ENCODE measurements around the gene RICTOR. TPM values are rescaled to one million over a fixed set of nuclear protein-coding genes. Genes with fewer than 3 reads are reported as not detected.
A peak's percentile ranks its signal among the peaks of the same experiment; 100 is the strongest.

RICTOR gene
- total RNA-seq, 1 experiment from 2014 or later = 11.2 TPM

DNA sequence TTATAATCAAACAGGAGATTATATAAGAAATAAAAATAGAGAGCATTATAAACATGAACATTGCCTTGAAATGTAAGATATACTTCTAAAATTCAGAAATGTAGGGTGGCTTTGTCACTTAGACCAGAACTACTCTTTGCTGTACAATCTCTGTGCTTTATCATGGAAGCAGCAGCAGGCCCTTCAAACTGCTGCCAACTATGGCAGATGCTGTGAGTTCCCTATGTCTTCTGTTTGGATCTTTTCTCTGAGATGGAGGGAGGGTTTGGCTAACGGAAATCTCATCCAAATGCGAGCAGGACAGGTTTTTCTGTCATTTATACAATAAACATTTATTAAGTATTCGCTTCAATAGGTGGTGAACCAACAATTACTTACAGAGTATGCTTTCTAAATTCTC is 34.8 kb upstream of the RICTOR start:
- Histone ChIP-seq H3K27me3 (ENCODE audit: control insufficient read depth, insufficient read depth, low read length) (no peaks in the 10 kb centered on the region), H3K4me3 (ENCODE audit: insufficient read depth, low read depth, low read length) (no peak overlapping the region), H3K36me3 (replicated peaks; ENCODE audit: control insufficient read depth, insufficient read depth, low read length) (no peaks in the 10 kb centered on the region; the same call in 1 of the 2 replicates)
- no peak for DNase-seq

DNA sequence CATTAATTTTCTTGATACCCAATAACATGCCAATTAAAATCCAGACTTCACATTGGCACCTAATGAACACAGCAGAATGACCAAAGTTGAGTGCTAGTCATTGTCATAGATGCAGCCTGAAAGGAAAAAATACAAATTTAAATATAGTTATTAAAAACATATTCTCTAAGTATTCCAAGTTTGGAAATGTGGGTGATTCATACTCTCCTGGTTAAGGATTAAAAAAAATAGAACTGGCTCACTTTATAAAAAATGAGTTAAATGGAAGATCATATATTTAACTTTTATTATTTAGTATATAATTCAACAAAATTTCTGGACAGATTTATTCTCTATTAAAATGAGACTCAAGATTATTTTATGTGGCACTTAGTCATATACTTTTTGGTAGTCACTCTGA is 33.2 kb upstream of the RICTOR start:
- Histone ChIP-seq H3K4me3 (ENCODE audit: insufficient read depth, low read depth, low read length) (no peak overlapping the region), H3K27me3 (ENCODE audit: control insufficient read depth, insufficient read depth, low read length) (no peaks in the 10 kb centered on the region), H3K36me3 (replicated peaks; ENCODE audit: control insufficient read depth, insufficient read depth, low read length) (no peaks in the 10 kb centered on the region; the same call in 1 of the 2 replicates)
- DNase-seq = no peak

DNA sequence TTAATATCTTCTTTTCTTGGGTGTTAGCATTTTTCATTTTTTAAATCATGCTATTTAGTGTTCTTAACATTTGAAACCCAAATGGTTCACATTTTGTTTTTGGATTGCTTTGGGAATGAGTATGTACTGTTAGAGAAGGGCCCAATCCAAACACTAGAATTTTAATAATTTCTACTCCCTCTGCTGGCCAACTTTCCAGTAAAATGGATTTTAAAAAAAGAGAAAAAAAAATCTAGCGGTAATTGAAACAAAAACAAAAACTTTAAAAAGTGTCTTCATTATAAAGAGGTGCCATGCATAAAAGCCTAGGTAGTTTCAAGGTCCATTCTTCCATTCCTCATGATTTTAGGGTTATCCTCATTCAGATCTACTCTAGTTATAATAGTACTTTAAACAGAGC is 32.1 kb upstream of the RICTOR start:
- H3K4me3 ChIP-seq (ENCODE audit: insufficient read depth, low read depth, low read length) = no peak overlapping the region
- no peaks in the 10 kb centered on the region for H3K27me3 ChIP-seq (ENCODE audit: control insufficient read depth, insufficient read depth, low read length)
- no peak for DNase-seq
- no peaks in the 10 kb centered on the region; the same call in 1 of the 2 replicates for H3K36me3 ChIP-seq (replicated peaks; ENCODE audit: control insufficient read depth, insufficient read depth, low read length)

DNA sequence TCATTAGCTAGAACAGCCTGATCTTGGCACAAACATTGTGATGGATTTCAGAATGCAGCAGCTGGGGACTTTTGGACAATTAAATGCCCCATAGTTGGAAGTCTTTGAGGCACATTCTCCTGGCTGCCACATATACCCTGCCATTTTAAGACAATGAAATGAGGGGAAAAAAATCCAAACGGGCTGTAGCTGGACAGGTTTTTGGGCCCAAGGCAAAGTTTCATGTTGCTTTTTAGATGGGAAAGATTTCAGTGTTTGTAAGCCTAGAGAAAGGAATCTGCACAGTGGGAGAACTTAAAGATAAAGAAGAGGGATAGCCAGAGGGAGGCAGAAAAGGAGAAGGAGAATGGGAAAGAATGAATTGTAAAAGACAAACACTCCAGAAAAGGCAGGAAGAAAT is 30.0 kb upstream of the RICTOR start:
- no peak for DNase-seq
- Histone ChIP-seq H3K36me3 (replicated peaks; ENCODE audit: control insufficient read depth, insufficient read depth, low read length) (no peaks in the 10 kb centered on the region), H3K27me3 (ENCODE audit: control insufficient read depth, insufficient read depth, low read length) (no peaks in the 10 kb centered on the region)

DNA sequence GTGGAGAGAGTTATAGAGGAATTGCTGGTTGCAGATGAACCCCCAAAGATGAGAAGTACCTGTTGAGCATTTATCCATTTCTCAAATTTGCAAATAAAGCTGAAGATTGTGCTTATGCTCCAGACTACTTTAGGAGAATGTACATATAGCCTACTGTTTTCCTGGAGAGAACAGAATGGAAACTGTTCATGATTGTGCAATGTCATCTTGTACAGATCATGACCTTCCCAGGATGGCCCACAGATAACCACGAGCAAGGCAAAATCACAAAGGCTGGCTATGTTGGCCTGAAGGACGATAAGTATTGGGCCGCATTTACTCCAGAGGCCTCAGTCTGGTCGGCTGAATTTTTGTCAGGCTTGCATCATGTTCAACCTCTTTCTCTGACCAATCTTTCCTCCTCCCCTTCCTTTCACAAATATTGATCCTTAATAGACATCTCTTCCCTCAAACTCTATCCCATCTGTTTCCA is 28.5 kb upstream of the RICTOR start:
- no peaks in the 10 kb centered on the region for H3K27me3 ChIP-seq (ENCODE audit: control insufficient read depth, insufficient read depth, low read length)
- no peaks in the 10 kb centered on the region for H3K36me3 ChIP-seq (replicated peaks; ENCODE audit: control insufficient read depth, insufficient read depth, low read length)
- no peak for DNase-seq
- no peak overlapping the region for H3K4me3 ChIP-seq (ENCODE audit: insufficient read depth, low read depth, low read length)

More for the DNA sequence above, 30.0 kb upstream of the RICTOR start:
- no peak overlapping the region for H3K4me3 ChIP-seq (ENCODE audit: insufficient read depth, low read depth, low read length)

DNA sequence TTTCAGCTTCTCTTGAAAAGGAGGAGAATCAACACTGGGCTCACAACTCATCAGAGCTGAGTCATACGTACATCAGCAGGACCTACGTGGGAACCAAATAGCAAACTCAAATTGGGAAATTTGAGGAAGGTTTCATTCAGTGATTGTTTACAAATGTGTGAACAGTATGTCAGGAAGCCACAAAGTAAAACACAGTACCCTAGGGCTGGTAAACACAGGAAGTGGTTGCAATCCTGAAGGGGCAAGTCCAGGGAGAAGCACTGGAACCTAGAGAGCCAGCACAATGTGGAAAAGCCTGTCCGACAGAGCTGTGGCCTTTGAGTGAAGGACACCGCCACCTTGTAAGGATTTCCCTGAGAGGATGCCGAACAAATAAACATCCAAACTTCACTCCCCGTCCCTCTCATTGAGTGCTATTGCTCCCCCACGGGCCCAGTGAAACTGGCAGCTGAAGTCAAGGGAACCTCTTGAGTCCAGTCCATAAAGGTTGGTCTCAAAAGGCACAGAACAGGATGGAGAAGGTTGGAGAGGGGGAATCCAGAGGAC is 26.7 kb upstream of the RICTOR start:
- H3K36me3 ChIP-seq (replicated peaks; ENCODE audit: control insufficient read depth, insufficient read depth, low read length) = no peaks in the 10 kb centered on the region
- DNase-seq = no peak
- no peaks in the 10 kb centered on the region for H3K27me3 ChIP-seq (ENCODE audit: control insufficient read depth, insufficient read depth, low read length)
- H3K4me3 ChIP-seq (ENCODE audit: insufficient read depth, low read depth, low read length) = no peak overlapping the region

DNA sequence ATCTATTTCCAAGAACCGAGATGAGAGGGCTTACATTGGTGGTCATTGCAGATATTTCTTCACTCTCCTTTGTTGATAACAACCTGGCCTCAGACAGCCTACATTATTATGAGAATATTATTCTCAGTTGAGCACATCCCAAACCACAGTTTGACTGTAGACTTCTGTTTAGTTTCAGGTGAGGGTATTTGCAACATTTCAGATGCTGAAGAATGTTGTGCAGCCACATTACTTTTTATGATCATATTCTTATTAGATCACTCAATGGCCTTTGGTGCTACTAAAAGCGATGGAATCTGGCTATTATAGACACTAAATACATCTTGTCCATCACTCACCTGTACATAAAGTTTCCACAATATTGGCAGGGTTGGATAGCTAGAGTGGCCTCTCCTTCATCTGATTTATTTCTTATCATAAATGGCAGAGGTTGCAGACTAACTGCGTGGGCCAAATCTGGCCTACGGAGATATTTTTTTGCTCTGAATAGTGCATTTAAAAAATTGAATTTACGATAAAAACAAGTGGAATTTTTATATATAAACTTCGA is 26.2 kb upstream of the RICTOR start:
- Histone ChIP-seq H3K27me3 (ENCODE audit: control insufficient read depth, insufficient read depth, low read length) (no peaks in the 10 kb centered on the region), H3K36me3 (replicated peaks; ENCODE audit: control insufficient read depth, insufficient read depth, low read length) (no peaks in the 10 kb centered on the region), H3K4me3 (ENCODE audit: insufficient read depth, low read depth, low read length) (no peak overlapping the region)
- no peak for DNase-seq

DNA sequence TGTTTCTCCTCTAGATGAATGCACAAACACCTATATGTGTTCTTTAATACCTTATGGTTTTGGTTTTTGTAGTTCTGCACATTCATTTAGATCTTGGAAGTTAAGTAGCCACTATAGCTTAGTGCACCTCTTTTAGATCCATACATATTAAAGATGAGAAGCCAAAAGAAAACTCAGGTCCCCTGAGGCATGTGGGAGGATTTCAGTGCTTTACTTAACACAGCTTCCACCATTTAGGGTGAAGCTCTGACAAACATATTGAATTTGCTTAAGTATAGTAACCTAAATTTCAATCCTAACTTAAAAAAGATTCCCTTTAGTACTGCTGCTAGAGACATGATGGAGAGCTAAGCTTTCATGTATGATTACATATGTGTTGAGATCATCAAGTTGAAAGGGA is 25.6 kb upstream of the RICTOR start:
- Histone ChIP-seq H3K4me3 (ENCODE audit: insufficient read depth, low read depth, low read length) (no peak overlapping the region), H3K27me3 (ENCODE audit: control insufficient read depth, insufficient read depth, low read length) (no peaks in the 10 kb centered on the region), H3K36me3 (replicated peaks; ENCODE audit: control insufficient read depth, insufficient read depth, low read length) (no peaks in the 10 kb centered on the region)
- no peak for DNase-seq

DNA sequence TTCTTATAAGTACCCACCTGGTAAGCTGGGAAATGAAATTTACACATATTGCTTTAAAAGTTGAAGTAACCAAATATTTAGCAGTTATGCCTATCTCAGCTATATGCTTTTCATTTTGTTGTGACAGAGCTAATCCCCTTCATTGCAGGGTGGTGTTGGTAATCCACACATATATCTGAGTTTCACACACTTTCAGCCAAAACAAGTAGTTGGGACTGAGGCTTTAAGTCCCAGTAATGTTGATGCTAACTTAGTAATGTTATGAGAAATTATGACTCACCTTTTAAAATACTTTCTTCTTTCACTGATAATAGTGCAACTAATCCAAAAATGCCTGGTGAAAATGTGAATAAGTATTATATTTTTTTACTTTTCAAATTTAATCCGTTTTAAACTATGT is 19.2 kb upstream of the RICTOR start:
- no peaks in the 10 kb centered on the region for H3K27me3 ChIP-seq (ENCODE audit: control insufficient read depth, insufficient read depth, low read length)

DNA sequence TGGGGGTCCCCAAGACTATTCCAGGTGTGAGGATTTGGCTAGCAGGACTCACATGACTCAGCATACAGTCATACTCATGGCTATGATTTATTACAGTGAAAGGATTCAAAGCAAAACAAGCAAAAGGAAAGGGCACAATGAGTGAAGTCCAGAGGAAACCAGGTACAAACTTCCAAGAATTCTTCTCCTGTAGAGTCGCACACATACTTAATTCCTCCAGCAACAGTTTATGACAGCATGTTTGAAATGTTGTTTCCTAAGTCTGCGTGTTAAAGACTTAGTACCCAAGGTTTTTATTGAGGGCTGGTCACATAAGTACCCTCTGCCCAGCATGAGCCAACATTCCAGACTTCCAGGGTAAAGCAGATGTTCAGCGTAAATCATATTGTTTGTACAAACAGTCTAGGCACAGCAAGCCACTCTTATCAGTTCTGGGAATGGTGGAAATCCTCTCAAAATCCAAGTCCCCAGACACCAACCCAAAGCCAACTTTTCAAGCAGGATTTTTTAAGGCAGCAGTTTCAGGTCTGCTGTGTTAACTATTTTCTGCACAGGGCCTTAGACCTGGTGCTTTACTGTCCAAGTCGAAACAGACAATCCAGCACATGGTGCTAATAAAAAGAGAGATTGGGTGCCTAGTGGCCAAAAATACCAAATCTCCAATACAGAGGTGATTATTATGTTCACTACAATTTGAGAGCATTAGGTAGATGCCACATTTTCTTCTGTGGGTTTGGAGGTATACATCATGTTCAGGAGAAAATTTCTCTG is 18.6 kb upstream of the RICTOR start:
- H3K27me3 ChIP-seq (ENCODE audit: control insufficient read depth, insufficient read depth, low read length) = no peaks in the 10 kb centered on the region
- DNase-seq = no peak
- no peaks in the 10 kb centered on the region for H3K36me3 ChIP-seq (replicated peaks; ENCODE audit: control insufficient read depth, insufficient read depth, low read length)
- H3K4me3 ChIP-seq (ENCODE audit: insufficient read depth, low read depth, low read length) = no peak overlapping the region

More for the DNA sequence above, 19.2 kb upstream of the RICTOR start:
- Histone ChIP-seq H3K36me3 (replicated peaks; ENCODE audit: control insufficient read depth, insufficient read depth, low read length) (no peaks in the 10 kb centered on the region), H3K4me3 (ENCODE audit: insufficient read depth, low read depth, low read length) (no peak overlapping the region)
- DNase-seq = no peak

DNA sequence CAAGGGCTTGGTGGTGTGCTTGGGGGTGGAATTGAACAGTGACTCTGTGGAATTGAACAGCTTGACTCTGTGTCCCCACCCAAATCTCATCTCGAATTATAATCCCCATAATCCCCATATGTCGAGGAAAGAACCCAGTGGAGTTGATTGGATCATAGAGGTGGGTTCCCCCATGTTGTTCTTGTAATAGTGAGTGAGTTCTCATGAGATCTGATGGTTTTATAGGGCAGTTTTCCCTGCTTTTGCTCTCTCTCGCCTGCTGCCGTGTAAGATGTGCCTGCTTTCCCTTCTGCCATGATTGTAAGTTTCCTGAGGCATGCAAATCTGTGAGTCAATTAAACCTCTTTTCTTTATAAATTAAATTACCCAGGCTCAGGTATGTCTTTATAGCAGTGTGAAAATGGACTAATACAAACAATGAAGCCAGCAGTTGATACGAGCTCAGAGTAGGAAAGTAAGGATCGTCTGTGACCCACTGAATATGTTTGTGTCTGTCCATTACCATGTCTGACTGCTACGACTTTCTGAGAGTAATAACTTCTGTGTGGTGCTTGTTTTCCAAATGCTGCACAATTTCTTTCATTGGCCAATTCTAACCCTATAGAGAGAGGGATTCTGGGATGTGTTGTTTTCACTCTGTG is 17.9 kb upstream of the RICTOR start:
- Histone ChIP-seq H3K27me3 (ENCODE audit: control insufficient read depth, insufficient read depth, low read length) (no peaks in the 10 kb centered on the region), H3K36me3 (replicated peaks; ENCODE audit: control insufficient read depth, insufficient read depth, low read length) (no peaks in the 10 kb centered on the region), H3K4me3 (ENCODE audit: insufficient read depth, low read depth, low read length) (no peak overlapping the region)
- DNase-seq = no peak

DNA sequence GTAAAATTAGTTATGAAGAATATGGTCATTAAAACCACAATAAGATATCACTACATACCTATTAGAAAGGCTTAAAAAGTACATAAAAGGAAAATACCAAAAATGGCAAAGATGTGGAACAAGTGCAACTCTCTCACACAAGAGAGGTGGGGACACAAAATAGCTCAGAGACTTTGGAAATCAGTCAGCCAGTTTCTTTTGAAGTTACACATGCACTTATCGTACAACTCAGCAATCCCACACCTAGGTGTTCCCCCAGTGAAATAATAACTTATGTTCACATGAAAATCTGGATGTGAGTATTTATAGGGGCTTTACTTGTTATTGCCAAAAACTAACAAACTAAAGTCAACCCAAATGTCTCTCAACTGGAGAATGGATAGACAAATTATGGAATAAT is 9.8 kb upstream of the RICTOR start:
- H3K27me3 ChIP-seq (ENCODE audit: control insufficient read depth, insufficient read depth, low read length) = no peaks in the 10 kb centered on the region
- H3K36me3 ChIP-seq (replicated peaks; ENCODE audit: control insufficient read depth, insufficient read depth, low read length) = no peaks in the 10 kb centered on the region
- no peak for DNase-seq
- no peak overlapping the region for H3K4me3 ChIP-seq (ENCODE audit: insufficient read depth, low read depth, low read length)

DNA sequence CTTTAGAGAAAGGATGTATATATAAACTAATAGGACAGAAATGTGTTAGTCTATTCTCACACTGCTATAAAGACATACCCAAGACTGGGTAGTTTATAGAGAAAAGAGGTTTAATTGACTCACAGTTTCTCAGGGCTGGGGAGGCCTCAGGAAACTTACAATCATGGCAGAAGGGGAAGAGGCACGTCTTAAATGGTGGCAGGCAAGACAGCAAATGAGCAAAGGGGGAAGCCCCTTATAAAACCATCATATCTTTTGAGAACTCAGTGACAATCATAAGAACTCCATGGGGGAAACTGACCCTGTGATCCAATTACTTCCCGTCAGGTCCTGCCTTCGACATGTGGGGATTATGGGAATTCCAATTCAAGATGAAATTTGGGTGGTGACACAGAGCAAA is 8.8 kb upstream of the RICTOR start:
- H3K27me3 ChIP-seq (ENCODE audit: control insufficient read depth, insufficient read depth, low read length) = no peaks in the 10 kb centered on the region
- no peak overlapping the region for H3K4me3 ChIP-seq (ENCODE audit: insufficient read depth, low read depth, low read length)
- H3K36me3 ChIP-seq (replicated peaks; ENCODE audit: control insufficient read depth, insufficient read depth, low read length) = no peaks in the 10 kb centered on the region
- DNase-seq = no peak

DNA sequence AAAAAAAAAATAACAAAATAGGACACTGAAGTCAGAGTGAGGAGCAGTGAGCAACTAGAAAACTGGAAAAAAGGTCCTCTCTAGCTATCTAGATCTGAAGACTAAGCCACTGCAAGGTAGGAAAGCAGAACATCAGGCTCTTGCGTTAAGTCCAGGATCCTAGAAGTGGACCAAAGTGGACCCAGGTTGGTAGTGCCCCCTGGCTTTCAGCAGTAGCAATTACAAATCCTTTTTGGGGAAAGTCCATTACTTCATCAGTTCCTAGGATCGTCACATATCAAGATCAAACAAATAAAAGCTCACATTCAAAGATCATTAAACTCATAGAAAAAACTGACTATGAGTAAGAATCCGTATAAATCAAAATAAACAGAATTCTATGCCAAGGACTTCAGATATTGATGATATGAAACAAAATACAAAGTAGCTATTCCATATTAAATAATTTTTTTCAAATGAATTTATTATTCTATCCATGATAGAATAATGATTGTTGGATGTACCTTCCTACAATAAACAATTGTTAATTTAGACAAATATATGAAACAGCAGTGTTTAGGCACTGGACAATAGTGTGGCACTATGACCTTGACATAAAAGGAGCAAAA is 6.5 kb upstream of the RICTOR start:
- Histone ChIP-seq H3K27me3 (ENCODE audit: control insufficient read depth, insufficient read depth, low read length) (no peaks in the 10 kb centered on the region), H3K36me3 (replicated peaks; ENCODE audit: control insufficient read depth, insufficient read depth, low read length) (no peaks in the 10 kb centered on the region), H3K4me3 (ENCODE audit: insufficient read depth, low read depth, low read length) (no peak overlapping the region)
- peak; percentile 65 for DNase-seq

All from H7 (cell line).